ENCODE results near the gene DNMT1. TPM values are rescaled to one million over a fixed set of nuclear protein-coding genes. Genes with fewer than 3 reads are reported as not detected.
"Not testable (repeated sequence)": the region's sequence is repeated elsewhere in the genome, so short reads cannot be mapped to it uniquely, and the experiment has no call there.

The DNMT1 gene
- total and polyA plus RNA-seq, 12 donors: 11.8 to 36.4 (median 21.6) TPM

- DNase-seq (no peak), ATAC-seq (no peak)
- H3K27ac ChIP-seq: no peak overlapping the region
- H3K27me3 ChIP-seq: no peaks in the 10 kb centered on the region
- intact Hi-C loops (cut with DNase I): no loop called here
- no peak overlapping the region for H3K4me3 ChIP-seq
- no peak for TF ChIP-seq CTCF (IDR thresholded peaks at IDR 0.05)
- H3K9me3 ChIP-seq: no peaks in the 10 kb centered on the region
- no peaks in the 10 kb centered on the region for H3K4me1 ChIP-seq
- peaks cover 0 to 100% (median 39%) of the 10 kb centered on the region in 9 donors for H3K36me3 ChIP-seq
- WGBS, 2 donors: 95 to 97% methylated on average over 6 of the region's 6 CpGs
Observed at GRCh38 chr19:10167459-10167858, 27.3 kb downstream of the DNMT1 start.

GRCh38 chr19:10166501-10166900, 28.3 kb downstream of the DNMT1 start:
- H3K27ac ChIP-seq; ATAC-seq; H3K4me3 ChIP-seq; H3K27me3 ChIP-seq; DNase-seq; H3K4me1 ChIP-seq; H3K9me3 ChIP-seq; intact Hi-C loops (cut with DNase I): not testable (repeated sequence)
- 94 to 98% methylated on average over 10 of the region's 10 CpGs for WGBS, 2 donors
- peaks cover 0 to 100% (median 49%) of the 10 kb centered on the region in 9 donors for H3K36me3 ChIP-seq

GRCh38 chr19:10166046-10166445, 28.7 kb downstream of the DNMT1 start:
- WGBS, 2 donors: 88 to 91% methylated on average over 5 of the region's 5 CpGs
- intact Hi-C loops (cut with DNase I): no loop called here
- Histone ChIP-seq H3K4me3 (no peak overlapping the region), H3K36me3 (peaks cover 0 to 100% (median 53%) of the 10 kb centered on the region in 9 donors), H3K4me1 (no peaks in the 10 kb centered on the region), H3K27ac (no peak overlapping the region), H3K9me3 (no peaks in the 10 kb centered on the region), H3K27me3 (no peaks in the 10 kb centered on the region)
- TF ChIP-seq CTCF (IDR thresholded peaks at IDR 0.05): no peak
- no peak for ATAC-seq
- no peak for DNase-seq

- Histone ChIP-seq H3K4me3 (no peak overlapping the region), H3K4me1 (no peaks in the 10 kb centered on the region), H3K27me3 (no peaks in the 10 kb centered on the region), H3K36me3 (peaks cover 0 to 100% (median 75%) of the 10 kb centered on the region in 9 donors), H3K27ac (no peak overlapping the region), H3K9me3 (no peaks in the 10 kb centered on the region)
- intact Hi-C loops (cut with DNase I): no loop called here
- no peak for DNase-seq
- TF ChIP-seq CTCF (IDR thresholded peaks at IDR 0.05): no peak
- no peak for ATAC-seq
- 93% methylated on average over 3 of the region's 3 CpGs for WGBS, 2 donors
Observed at GRCh38 chr19:10163536-10163935, 31.2 kb downstream of the DNMT1 start.

GRCh38 chr19:10159610-10160009, 35.1 kb downstream of the DNMT1 start:
- WGBS, 2 donors: 96% methylated on average over 16 of the region's 16 CpGs
- intact Hi-C loops (cut with DNase I): no loop called here
- peaks cover 0 to 100% (median 74%) of the 10 kb centered on the region in 9 donors for H3K36me3 ChIP-seq
- H3K4me1 ChIP-seq: no peaks in the 10 kb centered on the region
- no peak for TF ChIP-seq CTCF (IDR thresholded peaks at IDR 0.05)
- ATAC-seq (no peak), DNase-seq (no peak)
- H3K27me3 ChIP-seq: no peaks in the 10 kb centered on the region
- no peak overlapping the region for H3K27ac ChIP-seq
- H3K9me3 ChIP-seq: no peaks in the 10 kb centered on the region
- H3K4me3 ChIP-seq: no peak overlapping the region
